Colonic mucosa (tissue), 4 donors: Measurements from ENCODE around the gene TMLHE. TPM values are rescaled to one million over a fixed set of nuclear protein-coding genes. Genes with fewer than 3 reads are reported as not detected.
"Not testable (repeated sequence)": the region's sequence is repeated elsewhere in the genome, so short reads cannot be mapped to it uniquely, and the experiment has no call there.

Experiments
- DNase-seq: peaks from one replicate; pipeline ENCODE4 v3.0.0-alpha.2; 2020
- H3K27ac ChIP-seq: fragments of 200-600 bp; one replicate; pipeline ENCODE4 v1.8.0; 2021
- H3K27me3 ChIP-seq: fragments of 200-600 bp; one replicate; pipeline ENCODE4 v1.8.0; 2021
- H3K36me3 ChIP-seq: fragments of 200-600 bp; one replicate; pipeline ENCODE4 v1.8.0; 2021
- H3K4me1 ChIP-seq: fragments of 200-600 bp; one replicate; pipeline ENCODE4 v1.8.0; 2021; ENCODE audit warnings: mild to moderate bottlenecking
- H3K4me3 ChIP-seq: fragments of 200-600 bp; one replicate; pipeline ENCODE4 v1.8.0; 2021
- H3K9ac ChIP-seq, 2 donors: one replicate each; pipeline ENCODE4 v1.7.0; 2013; ENCODE audit warnings: control low read depth in 2 of 2, low read depth in 2 of 2, low read length in 2 of 2
- H3K9me3 ChIP-seq: fragments of 200-600 bp; one replicate; pipeline ENCODE4 v1.8.0; 2021
- intact Hi-C: fragments of 100-400 bp; cut with DNase I; formaldehyde crosslinking; loops from one replicate; pipeline ENCODE4 v1.14.1; 2022
- total RNA-seq, 2 donors: library from RNA; stranded (reverse); fragmentation: NEBNext Ultra II Directional in 1 of 2; extraction: Animal tissue kit (Norgen Biotek cat#: 25700) in 1 of 2; gene quantifications; one replicate each; pipeline ENCODE4 v1.2.1, GENCODE V29; 2021
- TF ChIP-seq, protein P1 (sequence below): fragments of 200-600 bp; IDR thresholded peaks from one replicate; pipeline ENCODE4 v1.8.0; 2022; ENCODE audit warnings: antibody characterized with exemption, mild to moderate bottlenecking
- donor health status: healthy.
- donor health status: DM: no; HTN: no; CAD: no.
- donor health status: DM: no; HTN: no; CAD: no.

The TMLHE gene
- total RNA-seq, 2 donors from 2014 or later, result 19.0 to 24.2 TPM

DNA sequence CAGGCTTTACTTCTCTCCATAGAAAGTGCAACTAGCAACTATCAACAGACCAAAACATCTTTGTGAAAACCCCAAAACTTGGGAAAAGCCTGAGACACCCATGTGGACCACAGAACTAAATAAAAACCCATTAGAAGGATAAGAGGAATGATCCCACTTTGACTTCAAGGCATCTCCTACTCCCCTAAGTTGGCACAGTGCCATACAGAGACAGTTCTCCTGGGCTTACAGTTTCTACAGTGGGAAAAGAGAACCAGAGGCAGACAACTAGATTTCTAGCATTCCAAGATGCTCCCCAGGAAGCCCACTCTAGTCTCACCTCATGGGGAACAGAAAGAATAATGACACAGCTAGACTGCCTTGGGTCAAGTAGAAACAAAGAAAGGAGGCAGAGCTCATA is 20.4 kb downstream of the TMLHE start:
- DNase-seq, result no peak
- Histone ChIP-seq H3K9ac (no peak overlapping the region), H3K9me3 (no peaks in the 10 kb centered on the region), H3K27me3 (no peaks in the 10 kb centered on the region), H3K27ac (no peak overlapping the region), H3K36me3 (no peaks in the 10 kb centered on the region), H3K4me1 (no peaks in the 10 kb centered on the region), H3K4me3 (no peak overlapping the region)
- intact Hi-C loops, result no loop called here
- TF ChIP-seq, protein P1, sequence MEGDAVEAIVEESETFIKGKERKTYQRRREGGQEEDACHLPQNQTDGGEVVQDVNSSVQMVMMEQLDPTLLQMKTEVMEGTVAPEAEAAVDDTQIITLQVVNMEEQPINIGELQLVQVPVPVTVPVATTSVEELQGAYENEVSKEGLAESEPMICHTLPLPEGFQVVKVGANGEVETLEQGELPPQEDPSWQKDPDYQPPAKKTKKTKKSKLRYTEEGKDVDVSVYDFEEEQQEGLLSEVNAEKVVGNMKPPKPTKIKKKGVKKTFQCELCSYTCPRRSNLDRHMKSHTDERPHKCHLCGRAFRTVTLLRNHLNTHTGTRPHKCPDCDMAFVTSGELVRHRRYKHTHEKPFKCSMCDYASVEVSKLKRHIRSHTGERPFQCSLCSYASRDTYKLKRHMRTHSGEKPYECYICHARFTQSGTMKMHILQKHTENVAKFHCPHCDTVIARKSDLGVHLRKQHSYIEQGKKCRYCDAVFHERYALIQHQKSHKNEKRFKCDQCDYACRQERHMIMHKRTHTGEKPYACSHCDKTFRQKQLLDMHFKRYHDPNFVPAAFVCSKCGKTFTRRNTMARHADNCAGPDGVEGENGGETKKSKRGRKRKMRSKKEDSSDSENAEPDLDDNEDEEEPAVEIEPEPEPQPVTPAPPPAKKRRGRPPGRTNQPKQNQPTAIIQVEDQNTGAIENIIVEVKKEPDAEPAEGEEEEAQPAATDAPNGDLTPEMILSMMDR, result no peak

DNA sequence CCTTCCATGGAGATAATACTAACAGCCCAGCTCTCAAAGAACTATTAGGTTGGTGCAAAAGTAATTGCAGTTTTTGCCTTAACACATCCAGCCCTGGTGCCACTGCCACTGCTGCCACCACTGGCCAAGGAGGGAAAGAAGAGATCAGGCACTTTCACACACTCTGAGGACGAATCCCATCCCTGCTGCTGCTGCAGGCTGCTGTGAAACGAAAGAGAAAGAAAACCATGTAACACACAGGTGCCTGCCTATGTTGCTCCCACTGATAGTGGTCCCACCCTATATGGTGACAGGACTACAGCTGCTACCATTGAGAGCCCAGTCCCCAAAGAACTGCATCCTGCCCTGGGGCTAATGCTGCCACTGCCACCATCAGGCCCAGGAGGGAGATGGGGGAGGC is 35.1 kb downstream of the TMLHE start:
- Histone ChIP-seq H3K27me3 (no peaks in the 10 kb centered on the region), H3K27ac (no peak overlapping the region), H3K9ac (no peak overlapping the region), H3K9me3 (no peaks in the 10 kb centered on the region), H3K36me3 (no peaks in the 10 kb centered on the region), H3K4me3 (no peak overlapping the region), H3K4me1 (no peaks in the 10 kb centered on the region)
- DNase-seq, result no peak
- TF ChIP-seq, protein P1, result no peak
- intact Hi-C loops, result no loop called here

DNA sequence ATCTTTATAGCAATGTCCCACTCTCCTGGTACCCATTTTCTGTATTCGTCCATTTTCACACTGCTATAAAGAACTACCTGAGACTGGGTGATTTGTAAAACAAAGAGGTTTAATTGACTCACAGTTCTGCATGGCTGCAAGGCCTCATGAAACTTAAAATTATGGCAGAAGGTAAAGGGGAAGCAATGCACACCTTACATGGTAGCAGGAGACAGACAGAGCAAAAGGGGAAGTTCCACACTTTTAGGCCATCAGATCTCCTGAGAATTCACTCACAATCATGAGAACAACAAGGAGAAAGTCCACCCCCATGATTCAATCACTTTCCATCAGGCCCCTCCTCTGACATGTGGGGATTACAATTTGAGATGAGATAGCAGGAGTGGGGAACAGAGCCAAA is 49.7 kb downstream of the TMLHE start:
- intact Hi-C loops, result no loop called here
- Histone ChIP-seq H3K4me3 (no peak overlapping the region), H3K9ac (no peak overlapping the region), H3K36me3 (no peaks in the 10 kb centered on the region), H3K9me3 (no peaks in the 10 kb centered on the region), H3K27ac (no peak overlapping the region), H3K4me1 (no peaks in the 10 kb centered on the region), H3K27me3 (no peaks in the 10 kb centered on the region)
- TF ChIP-seq, protein P1, result no peak
- DNase-seq, result no peak

DNA sequence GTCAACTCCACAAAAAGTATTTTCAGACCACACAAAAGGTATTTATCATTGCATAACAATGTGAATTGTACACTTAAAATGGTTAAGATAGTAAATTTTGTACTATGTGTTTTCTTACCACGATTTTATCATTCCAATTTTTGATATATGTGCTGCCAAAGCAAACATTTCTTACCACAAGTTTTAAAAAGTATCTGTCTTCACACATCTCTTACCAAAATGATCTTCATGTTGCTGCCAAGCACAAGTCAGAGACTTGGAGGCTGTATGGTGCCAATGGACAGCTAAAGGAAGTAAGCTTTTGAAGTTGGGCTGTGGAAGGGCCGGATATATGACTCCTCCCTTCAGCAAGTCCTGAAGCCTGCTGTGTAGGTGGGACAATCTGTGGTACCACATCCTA is 67.9 kb downstream of the TMLHE start:
- Histone ChIP-seq H3K27ac (no peak overlapping the region), H3K4me3 (no peak overlapping the region), H3K36me3 (no peaks in the 10 kb centered on the region), H3K9ac (no peak overlapping the region), H3K27me3 (no peaks in the 10 kb centered on the region), H3K9me3 (no peaks in the 10 kb centered on the region), H3K4me1 (no peaks in the 10 kb centered on the region)
- TF ChIP-seq, protein P1, result no peak
- no peak for DNase-seq
- intact Hi-C loops, result no loop called here

DNA sequence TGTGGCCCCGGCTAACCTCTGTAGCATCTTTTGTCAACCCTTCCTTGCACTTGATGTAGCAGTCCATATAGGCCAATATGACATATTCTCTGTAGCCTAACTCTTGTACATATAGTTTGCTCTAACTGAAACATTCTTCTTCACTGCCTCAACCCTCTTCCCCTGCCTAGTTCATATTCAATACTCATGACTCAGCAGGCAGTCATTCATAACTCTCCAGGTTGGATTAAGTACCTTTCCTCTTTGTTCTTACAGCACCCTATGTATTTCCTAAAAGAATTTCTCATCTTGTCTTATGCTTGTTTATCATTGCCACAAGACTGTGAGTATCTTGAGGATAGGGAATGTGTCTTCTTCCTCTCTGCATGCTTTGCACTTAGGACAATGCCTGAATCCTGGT is 76.9 kb downstream of the TMLHE start:
- Histone ChIP-seq H3K9ac (no peak overlapping the region), H3K36me3 (no peaks in the 10 kb centered on the region), H3K4me3 (no peak overlapping the region), H3K4me1 (no peaks in the 10 kb centered on the region), H3K27me3 (no peaks in the 10 kb centered on the region), H3K9me3 (no peaks in the 10 kb centered on the region), H3K27ac (no peak overlapping the region)
- TF ChIP-seq, protein P1, result no peak
- intact Hi-C loops, result no loop called here
- DNase-seq, result no peak

DNA sequence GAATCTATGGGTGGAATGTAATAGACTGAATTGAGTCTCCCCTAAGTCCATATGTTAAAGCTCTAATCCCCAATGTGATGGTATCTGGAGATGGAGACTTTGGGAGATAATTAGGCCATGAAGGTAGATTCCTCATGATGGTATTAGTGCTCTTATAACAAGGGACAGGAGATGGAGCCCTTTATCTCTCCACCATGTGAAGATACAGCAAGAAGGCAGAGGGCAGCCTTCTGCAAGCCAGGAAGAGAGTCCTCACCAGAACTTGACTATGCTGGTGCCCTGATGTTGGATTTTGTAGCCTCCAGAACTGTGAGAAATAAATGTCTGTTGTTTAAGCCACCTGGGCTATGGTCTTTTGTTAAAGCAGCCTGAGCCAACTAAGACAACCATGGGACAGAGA is 78.0 kb downstream of the TMLHE start:
- H3K27me3 ChIP-seq, result no peaks in the 10 kb centered on the region

DNA sequence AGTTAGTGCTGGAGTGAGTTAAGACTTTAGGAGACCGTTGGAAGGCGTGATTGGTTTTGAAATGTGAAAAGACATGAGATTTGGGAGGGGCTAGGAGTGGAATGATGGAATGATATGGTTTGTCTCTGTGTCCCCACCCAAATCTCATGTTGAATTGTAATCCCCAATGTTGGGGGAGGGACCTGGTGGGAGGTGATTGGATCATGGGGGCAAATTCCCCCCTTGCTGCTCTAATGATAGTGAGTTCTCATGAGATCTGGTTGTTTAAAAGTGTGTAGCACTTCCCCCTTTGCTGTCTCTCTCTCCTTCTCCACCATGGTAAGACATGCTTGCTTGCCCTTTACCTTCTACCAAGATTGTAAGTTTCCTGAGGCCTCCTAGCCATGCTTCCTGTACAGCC is 85.7 kb downstream of the TMLHE start:
- H3K27ac ChIP-seq, H3K9me3 ChIP-seq, DNase-seq, H3K4me3 ChIP-seq, H3K9ac ChIP-seq, H3K36me3 ChIP-seq, H3K27me3 ChIP-seq, intact Hi-C loops, H3K4me1 ChIP-seq: not testable (repeated sequence)

More for the DNA sequence above, 78.0 kb downstream of the TMLHE start:
- Histone ChIP-seq H3K4me1 (no peaks in the 10 kb centered on the region), H3K36me3 (no peaks in the 10 kb centered on the region), H3K27ac (no peak overlapping the region), H3K9me3 (no peaks in the 10 kb centered on the region), H3K9ac (no peak overlapping the region), H3K4me3 (no peak overlapping the region)
- intact Hi-C loops, result no loop called here
- TF ChIP-seq, protein P1, result no peak
- no peak for DNase-seq
